HG02973 (cell line): ENCODE data around the gene TMCC1.

Experiments used
- ATAC-seq: cut with Tn5 transposase; IDR thresholded peaks from one replicate; pipeline ENCODE4 v1.9.1; 2021; ENCODE audit warnings: moderate library complexity; ENCODE audit not compliant: unreplicated experiment

TMCC1 gene

DNA sequence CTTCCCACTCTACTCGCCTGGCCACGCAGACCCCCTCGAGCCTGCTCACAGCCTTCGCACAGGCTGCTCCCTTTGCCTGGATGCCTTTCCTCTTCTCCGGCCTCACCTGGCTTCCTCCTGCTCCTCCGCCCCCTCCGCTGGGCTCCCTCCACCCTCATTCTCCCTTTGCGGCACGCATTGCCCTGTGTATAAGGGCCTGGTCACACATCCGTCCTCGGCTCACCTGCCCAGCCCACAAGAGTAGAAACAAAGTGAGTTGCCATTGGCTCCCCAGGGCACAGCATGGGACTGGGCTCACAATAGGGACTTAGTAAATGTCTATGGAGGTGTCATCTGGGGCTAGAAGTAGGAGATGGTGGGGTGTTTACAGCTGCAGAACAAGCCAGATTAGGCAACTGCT is 291.2 kb downstream of the TMCC1 start:
- ATAC-seq, result no peak

DNA sequence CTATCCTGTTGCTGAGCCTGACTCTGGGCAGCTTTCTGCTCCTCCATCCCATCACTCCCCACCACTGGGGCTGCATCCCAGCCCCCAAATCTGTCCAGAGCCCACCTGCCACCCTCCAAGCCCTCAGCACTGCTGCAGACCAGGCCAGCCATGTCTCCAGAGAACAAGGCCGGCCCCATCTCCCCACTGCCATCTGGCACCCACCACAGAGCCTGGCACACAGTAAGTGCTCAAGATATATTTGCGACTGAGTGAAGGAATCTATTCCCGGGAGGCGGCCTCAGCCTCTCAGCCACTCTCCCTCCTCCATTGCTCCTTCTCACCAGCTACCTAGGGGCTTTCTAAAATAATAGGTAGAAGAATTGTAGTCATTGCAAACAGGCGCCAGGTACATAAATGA is 291.8 kb downstream of the TMCC1 start:
- no peak for ATAC-seq

DNA sequence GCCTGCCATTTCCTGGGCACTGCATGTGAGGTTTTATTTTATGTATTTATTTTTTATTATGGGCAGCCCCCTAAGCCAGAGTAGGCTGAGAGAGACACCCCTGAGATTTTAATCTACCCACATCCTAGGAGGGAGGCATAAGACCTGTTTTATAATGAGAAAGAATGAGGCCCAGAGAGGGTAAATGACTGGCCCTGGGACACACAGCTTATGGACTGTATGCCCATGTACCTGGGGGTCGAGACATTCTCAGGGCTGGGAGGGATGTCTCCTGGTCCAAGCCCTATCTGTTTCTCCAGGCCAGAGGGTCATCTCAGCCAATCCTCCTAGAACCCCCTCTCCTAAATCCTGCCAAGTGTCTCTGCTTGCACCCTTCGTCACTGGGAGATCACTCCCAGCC is 293.2 kb downstream of the TMCC1 start:
- no peak for ATAC-seq

DNA sequence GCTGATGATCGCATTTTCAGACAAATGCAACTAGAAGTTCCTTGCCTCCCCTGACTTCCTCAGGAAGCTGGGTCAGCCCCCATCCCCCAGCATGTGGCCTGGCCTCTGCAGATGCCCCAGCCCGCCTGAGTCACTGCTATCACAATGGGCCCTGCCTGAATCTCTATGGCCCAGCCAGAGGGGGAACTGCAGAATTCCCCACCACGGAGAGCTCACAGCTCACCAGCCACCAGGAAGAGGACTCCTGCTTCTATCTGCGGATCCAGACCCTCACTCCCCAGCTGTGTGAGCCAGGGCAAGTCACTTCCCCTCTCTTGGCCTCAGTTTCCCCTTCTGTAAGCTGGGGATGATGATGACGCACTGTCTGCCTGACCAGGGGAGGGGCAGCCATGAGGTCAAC is 293.9 kb downstream of the TMCC1 start:
- ATAC-seq, result no peak

DNA sequence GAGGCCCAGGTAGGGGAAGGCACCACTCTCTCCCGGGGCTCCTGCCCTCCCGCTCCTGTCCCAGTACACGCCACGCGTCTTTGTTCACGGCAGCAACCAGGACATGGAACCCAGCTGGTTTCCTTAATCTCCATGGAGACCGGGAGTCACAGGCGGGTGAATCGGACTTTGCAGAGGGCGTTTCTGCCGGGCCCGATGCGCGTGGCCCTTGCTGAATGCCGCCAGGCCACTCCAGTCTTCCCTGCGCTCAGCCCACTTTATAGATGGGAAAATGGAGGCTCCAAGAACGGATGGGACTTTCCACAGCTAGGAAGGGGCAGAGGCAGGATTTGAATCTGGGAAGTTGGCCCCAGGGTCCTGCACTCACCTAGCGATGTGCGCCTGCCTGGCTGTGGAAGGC is 294.4 kb downstream of the TMCC1 start:
- ATAC-seq, result no peak

DNA sequence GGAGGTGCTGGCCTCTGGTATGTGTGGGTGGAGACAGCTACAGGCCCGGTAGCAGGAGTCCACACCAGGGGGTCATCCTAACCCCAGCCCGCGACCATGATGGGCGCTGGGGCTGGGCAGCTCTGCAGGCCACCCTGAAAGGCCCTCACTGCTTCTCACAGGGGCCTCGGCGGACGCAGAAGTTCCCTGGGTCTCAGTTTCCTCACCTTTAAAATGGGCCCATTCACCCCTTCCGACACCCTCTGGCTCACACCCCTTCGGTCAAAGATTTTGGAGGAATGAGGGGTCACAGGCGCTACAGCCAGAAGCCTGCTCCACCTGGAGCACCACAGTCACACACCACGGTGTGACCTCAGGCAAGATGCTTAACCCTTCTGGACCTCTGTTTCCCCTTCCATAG is 295.0 kb downstream of the TMCC1 start:
- no peak for ATAC-seq

DNA sequence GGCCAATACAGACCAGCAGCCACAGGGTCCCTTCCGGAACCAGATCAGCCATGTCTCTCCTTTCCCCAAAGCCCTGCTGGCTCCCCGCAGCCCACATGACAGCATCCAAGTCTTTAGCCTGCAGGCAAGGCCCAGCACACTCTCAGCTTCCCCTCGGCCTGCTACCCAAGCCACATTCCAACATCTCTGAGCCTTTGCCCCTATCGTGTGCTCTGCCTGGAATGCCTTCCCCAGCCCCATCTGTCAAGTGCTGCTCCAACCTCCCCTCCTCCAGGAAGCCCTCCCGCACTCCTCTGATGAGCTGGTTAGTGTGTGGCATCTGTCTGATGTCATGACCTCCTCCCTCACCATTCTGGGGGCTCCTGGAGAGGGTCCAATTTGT is 295.5 kb downstream of the TMCC1 start:
- ATAC-seq, result no peak
